Middle frontal gyrus (tissue), 1 donor: ENCODE results near the gene PIK3R2.

Source experiments
- DNase-seq: peaks from one replicate; pipeline ENCODE4 v3.0.0-alpha.2; 2015; ENCODE audit warnings: low spot score; ENCODE audit errors: extremely low spot score

PIK3R2 gene

DNA sequence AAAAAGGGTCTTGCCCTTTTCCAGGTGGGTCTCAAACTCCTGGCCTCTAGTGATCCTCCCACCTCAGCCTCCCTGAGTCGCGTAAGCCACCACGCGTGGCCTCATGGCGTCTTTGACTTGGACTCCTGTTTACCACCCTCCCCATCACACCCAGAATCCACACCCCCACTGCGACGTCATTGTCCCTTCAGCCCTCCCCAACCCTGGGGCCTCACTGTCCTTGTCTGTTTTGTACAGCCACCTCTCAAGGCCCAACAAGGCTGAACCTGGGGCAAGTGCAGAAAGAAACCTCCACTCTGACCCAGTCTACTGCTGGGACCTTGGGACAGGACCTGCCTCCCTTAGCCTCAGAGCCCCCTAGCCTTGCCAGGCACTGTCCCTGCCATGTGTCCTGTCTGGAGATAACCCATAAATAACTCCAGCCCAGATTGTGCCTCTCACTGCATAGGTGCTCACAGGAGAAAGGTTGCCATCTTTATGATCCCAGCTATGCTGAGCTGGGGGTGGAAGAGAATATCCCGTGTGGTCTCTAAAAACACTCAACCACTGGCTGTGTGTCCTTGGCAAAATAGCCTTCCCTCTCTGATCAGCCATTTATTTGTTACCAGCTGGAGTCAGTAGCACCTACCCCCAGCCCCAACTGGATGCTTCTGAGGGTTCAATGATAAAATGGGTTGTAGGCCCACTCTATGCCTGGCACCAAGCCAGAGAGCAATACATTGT is 18.8 kb downstream of the PIK3R2 start:
- DNase-seq = no peak

DNA sequence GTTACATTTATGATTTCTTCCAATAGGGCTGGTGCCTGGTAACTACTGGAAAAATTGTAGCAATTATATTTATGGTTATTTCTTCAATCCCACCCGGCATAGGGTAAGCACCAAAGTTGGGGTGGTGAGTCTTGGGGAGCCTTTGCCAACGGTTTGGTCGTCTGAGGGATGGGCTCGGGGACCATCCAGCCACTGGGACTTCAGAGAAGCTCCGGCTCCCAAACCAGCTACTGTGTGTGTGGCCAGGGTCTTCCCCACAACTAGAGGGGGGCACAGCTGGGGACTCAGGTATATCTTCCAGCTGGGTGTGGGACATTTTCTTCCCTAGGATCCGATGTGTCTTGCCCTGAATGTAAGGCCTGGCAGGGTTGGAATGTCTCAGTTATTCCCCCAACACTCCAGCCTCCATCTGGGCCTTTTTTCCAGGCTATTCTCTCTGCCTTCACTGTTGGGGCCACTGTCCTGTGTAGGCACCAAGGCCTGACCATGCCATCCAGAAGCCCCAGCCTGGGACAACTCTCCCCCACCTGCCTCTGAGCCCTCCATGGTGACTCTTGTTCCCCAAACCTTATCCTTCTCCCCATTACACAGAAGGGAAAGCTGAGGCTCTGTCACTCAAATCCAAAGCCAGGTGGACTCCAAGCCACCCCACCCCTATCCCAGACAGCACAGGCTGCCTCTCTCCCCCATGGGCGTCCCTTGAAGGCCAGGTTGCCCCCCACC is 19.5 kb downstream of the PIK3R2 start:
- no peak for DNase-seq

DNA sequence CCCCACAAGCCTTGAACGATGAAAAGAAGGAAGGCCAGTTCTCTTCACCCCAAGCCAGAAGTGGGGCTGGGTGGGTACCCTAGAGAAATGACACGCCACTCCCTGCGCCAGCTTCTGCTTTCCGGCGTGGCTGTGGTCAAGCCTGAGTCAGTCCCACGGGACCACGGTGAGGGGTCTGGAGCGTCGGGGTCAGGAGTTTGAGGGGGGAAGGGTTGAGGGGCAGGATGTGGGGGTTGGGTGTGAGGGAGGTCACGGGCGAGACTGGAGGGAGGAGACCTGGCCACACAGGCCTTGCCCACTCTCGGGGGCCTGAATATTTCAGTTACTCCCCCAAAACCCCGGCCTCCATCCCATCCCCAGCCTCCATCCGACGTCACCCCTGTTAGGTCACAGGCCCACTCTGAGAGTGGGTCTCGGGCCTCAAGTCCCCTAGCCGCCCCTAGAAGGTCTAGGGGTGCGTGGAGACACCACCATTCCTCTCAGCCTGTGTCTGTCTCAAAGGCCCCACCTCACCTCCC is 20.1 kb downstream of the PIK3R2 start:
- DNase-seq = no peak

DNA sequence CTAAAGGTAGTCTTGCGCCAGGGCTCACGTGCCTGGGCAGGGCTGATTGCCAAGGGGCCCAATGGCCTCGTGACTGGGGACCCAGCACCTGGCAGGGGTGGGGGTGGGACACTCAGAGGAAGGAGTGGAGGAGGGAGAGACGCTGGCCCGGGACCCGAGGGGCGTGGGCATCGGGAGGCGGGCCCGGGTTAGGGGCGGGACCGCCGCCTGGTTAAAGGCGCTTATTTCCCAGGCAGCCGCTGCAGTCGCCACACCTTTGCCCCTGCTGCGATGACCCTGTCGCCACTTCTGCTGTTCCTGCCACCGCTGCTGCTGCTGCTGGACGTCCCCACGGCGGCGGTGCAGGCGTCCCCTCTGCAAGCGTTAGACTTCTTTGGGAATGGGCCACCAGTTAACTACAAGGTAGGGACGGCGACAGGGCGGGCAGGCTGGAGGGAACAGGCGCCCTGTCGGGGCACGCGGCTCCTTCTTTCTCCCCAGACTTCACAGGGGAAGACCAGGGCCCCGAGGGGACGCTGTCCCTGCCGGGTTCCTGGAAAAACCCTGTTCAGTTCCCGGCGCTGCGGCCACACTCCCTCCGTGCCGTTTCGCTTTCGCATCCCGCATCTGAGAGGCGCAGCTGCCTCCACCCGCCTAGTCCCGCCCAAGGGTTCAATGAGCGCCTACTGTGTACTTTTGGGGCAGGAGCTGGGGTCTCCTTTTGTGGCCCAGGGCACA is 20.8 kb downstream of the PIK3R2 start, which contains the start of gene IFI30:
Gene IFI30, plus strand, starts transcription at position 242 of the 717 bp plus-strand sequence. Its CDS starts 29 bp downstream, at position 271.
- DNase-seq = no peak

DNA sequence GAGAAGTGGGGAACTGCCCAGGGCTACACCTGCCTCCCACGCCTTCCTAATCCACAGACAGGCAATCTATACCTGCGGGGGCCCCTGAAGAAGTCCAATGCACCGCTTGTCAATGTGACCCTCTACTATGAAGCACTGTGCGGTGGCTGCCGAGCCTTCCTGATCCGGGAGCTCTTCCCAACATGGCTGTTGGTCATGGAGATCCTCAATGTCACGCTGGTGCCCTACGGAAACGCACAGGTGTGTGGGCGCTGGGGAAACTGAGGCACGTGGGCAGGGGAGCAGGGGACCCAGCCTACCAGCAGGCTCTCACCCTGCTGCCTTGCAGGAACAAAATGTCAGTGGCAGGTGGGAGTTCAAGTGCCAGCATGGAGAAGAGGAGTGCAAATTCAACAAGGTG is 22.0 kb downstream of the PIK3R2 start:
- no peak for DNase-seq

DNA sequence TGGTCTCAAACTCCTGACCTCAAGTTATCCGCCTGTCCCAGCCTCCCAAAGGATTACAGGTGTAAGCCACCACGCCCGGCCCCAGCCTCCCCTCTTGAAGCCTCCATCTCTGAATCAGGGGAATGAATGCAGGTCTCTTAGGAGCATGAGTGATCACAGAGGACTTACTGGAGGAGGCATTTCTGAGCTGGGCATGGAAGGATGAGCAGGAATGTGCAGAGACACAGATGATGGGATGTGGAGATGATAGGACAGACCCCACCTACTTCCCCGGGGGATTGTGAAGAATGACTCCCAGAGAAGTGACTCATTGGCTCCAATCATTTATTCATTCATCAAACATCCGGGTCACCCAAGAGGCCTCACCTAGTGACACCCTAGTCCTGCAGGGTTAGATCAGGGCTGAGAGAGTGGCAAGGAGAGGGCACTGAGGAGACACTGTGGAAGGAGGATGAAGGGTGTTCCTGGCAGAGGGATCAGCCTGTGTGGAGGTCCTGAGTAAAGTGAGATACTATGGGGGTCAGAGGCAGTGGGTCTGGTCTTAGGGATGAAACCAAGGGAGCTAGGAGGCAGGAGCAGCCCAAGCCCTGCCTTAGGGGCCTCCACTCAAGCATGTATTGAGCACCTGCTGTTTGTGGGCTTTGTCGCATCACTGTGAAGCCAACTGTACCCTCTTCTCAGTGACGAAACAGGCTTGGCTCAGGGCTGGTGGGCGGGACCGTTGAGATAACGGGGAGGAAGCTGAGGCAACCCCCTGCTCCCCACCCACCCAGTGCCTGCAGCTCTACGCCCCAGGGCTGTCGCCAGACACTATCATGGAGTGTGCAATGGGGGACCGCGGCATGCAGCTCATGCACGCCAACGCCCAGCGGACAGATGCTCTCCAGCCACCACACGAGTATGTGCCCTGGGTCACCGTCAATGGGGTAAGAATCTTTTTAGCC is 23.7 kb downstream of the PIK3R2 start:
- no peak for DNase-seq

DNA sequence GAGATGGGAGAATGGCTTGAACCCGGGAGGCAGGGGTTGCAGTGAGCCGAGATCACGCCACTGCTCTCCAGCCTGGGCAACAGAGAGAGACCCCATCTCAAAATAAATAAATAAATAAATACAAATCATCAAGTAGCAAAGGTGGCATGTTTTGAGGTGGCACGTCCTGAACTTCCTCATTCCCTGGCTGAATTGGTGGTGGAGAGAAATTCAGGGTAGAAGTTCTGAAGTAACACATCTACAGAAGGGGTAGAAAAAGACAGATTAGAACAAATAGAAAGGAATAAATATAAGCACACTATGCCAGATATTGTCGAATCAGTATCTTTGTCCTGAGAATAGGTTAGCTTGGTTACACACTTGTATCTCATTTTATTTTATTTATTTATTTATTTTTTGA is 27.0 kb downstream of the PIK3R2 start:
- DNase-seq = no peak

DNA sequence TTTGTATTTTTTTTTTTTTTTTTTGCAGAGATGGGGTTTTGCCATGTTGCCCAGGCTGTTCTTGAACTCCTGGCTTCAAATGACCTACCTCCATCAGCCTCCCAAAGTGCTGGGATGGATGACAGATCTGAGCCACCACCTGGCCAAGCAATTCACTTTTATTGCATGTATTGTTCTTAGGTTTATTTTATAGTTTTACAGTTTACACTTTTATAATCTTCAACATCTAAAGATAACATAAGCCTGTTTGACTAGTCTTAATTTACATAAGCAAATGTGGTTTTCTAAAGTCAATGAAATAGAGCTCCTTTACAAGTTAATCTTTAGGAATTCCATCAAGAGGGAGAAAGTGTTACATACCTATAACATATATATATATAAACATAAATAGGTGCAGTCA is 30.6 kb downstream of the PIK3R2 start:
- DNase-seq = no peak

DNA sequence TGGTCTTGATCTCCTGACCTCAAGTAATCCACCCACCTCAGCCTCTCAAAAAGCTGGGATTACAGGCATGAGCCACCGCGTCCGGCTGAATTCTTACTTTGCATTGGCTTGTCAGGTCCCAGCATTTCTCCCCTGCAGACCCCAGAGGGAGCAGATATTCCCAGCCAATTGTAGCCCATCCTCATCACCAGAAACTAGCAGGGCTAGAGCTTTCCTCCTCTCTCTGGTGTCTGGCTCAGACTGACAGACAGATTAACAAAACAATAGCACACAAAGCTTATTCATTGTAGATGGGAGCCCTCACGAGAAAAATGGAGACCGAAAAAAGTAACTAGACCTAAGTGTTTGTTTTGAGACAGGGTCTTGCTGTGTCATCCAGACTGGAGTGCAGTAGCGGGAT is 32.6 kb downstream of the PIK3R2 start:
- DNase-seq = no peak

DNA sequence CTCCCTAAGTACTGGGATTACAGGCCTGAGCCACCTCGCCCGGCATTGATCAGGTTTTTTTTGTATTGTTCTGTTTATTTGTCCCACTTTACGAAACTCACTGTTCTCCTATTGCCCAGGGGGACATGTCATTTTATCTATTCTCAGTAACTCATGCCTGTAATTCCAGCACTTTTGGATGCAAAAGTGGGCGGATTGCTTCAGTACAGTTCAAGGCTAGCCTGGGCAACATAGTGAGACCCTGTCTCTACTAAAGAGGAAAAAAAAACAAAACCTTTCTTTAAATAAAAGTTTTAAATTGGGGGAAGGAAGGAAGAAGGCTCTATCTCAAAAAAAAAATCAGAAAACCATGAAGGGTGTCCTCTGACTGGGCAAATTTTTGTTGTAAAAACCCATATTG is 37.3 kb downstream of the PIK3R2 start:
- no peak for DNase-seq

DNA sequence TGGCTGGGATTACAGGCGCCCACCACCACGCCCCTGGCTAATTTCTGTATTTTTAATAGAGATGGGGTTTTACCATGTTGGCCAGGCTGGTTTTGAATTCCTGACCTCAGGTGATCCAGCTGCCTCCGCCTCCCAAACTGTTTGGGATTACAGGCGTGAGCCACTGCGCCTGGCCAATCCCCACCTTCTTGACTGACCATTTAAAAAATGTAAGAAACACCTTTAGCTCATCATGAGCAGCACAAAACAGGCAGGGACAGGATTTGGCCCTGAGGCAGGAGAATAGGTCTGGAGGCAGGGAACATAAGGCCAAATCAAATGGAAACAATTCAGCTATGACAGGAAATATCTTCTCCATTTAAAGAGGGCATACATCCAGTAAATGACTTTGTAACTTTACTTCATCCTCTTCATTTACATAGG is 38.7 kb downstream of the PIK3R2 start:
- DNase-seq = no peak

DNA sequence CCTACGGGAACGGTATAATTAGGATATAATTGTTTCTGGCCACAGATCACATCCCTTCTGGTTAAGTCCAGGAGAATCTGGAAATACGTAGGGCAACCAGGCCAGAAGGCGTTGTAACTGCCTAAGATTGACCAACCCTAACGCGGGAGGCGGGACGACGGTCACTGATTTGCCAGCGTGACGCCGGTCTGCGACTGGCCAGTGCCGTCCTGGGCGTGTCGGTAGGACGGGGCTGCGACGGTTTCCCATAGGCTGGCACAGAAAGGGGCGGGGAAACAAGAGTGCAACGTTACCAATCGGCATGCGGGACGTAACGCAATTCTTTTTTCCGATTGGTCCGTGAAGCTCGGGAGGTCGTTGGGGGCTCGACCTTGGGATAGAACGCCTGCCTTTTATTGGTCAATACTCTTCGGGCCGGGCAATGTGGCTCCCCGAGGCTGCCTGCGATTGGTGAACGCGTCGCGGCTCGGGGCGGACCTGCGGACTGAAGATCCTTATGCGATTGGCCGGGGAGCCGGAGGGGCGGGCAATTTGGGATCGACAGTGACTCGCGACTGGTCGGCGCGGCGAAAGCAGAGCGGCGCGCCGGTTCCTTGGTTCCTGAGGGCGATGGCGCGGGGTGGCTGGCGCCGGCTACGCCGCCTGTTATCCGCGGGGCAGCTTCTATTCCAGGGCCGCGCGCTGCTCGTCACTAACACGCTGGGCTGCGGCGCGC is 39.9 kb downstream of the PIK3R2 start, which contains the start of gene MPV17L2:
Gene MPV17L2, plus strand, starts transcription at position 546 of the 715 bp plus-strand sequence. Its CDS starts 64 bp downstream, at position 610.
- peak; percentile 99 for DNase-seq

DNA sequence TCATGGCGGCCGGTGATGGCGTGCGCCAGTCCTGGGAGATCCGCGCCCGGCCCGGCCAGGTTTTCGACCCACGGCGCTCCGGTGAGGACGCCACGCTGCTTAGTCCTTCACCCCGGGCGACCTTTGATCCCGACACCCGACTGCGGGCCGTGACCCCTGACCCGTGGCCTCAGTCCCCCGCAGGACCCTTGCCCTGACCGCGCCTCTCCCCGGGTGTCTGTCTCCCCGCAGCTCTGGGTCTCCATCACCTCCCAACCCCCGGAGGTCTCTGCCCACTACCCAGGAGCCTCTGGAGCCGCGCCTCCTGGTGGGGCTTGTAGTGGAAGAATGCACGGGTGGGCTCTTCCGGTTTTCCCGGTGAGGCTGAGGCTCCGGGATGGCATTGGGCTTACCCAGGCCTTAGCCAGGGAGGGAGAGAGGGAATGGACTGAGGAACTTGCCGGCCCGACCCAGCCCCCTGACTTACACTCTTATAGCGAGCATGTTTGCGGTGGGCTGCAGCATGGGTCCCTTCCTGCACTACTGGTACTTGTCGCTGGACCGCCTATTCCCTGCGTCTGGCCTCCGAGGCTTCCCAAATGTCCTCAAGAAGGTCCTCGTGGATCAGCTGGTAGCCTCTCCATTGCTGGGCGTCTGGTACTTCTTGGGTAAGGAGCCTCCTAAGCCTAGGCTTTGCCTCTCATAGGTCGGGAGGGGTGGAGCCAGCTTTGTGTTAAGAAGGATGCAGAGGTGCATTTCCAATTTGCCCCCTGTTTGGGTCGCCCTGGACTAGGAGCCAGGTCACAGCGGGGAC is 40.6 kb downstream of the PIK3R2 start:
- DNase-seq = no peak

DNA sequence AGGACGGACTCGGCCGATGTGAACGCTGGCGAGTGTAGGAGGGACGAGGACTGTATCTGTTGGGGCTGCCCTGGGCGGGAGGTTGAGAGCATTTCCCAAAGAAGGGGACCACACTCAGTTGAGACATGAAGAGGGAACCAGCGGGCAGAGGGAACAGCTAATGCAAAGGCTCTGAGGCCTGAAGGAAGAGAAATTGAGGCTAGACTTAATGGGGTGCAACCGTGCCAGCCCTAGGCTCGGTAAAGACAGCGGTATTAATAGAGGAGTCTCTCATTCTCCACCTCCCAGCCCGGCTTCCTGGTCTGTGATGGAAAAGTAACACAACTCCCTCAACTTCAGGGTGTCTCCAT is 41.2 kb downstream of the PIK3R2 start:
- DNase-seq = no peak

DNA sequence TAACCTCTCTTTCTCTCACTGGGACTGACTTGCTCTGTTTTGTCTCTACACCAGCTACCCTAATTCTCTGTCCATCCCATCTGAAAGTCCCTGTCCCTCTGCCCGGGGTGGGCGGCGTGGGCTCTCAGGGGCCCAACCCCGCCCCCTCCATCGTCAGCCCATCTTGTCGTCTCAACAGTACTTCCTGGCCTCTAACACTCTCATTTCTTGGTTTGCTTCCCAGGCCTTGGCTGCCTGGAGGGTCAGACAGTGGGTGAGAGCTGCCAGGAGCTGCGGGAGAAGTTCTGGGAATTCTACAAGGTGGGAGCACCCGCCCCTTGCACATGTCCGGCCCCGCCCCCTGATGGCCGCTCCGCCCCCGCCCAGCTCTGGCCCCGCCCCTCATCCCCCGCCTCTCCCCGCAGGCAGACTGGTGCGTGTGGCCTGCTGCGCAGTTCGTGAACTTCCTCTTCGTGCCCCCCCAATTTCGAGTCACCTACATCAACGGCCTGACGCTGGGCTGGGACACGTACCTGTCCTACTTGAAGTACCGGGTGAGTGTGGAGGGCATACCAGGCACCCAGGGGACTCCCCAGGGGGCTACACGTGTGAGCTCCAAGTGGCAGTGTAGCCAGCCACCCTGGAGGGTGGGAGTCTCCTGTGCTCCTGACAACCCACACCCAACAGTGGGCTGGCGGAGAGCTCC is 41.7 kb downstream of the PIK3R2 start:
- no peak for DNase-seq

DNA sequence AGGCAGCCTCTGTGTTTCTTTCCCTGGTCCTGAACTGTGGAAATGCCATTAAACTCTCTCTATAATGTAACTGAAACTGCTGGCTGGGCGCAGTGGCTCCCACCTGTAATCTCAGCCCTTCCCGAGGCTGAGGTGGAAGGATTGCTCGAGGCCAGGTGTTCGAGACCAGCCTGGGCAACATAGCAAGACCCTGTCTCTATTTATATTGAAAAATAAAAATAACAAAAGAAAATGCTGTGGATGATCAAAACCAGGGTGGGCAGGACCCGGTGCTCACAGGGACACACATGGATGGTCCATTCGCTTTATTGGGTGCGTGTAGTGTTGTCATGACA is 43.5 kb downstream of the PIK3R2 start:
- DNase-seq = no peak

DNA sequence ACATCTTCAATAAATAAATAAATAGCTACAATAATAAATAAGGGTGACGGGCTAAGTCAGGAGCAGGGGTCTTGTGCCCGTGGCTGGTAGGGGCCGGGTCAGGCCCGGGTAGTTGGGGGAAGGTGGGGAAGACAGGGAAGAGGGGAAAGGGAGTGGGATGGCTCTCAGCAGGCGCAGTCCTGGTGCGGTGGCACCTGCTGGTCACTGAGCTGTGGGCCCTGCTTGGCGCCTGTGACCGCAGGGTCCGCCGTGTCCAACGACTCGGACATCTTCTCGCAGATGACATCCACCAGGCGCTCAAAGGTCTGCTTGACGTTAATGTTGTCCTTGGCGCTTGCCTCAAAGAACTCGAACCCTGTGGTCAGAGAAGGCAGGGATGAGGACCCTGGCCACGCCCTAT is 44.3 kb downstream of the PIK3R2 start:
- DNase-seq = no peak

DNA sequence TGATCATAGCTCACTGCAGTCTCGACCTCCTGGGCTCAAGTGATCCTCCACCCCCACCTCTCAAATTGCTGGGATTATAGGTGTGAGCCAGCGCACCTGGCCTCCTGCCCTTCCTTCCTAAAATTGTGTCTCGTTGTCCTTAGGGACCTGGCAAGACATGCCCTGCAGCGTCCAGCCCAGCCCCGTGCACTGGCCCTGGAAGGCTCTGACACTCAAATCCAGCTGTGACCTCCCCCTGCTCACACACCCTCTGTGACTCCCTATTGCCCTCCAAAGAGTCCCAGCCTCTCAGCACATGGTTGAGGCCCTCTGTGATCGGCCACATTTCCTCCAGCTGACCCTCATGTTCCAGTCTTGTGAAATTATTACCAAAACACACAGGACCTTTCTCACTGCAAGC is 45.0 kb downstream of the PIK3R2 start:
- no peak for DNase-seq

DNA sequence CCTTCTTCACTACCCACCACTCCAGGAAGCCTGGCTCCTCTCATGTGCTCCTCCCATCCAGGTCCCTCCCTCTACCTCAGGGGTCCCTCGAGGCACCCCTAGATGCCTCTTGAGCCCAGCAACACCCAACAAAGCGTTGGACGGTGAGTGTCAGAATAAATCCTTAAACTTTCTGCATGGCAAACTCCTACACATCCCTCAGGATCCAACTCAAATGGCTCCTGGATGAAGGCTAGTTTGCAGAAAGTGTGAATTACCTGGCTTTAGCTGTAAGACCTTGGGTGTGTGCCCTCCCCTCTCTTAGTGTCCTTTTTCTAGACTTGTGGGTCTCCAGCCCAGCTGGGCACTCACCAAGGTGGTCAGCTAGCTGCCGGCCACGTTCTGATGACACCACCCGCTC is 45.4 kb downstream of the PIK3R2 start:
- DNase-seq = no peak
